DND-41 (cell line): ENCODE data around the gene ZFPM1.

ENCODE experiments used
- ATAC-seq: fragments of 200-7000 bp; cut with Tn5 transposase; 3 replicates; pipeline ENCODE4 v1.9.1; 2021; ENCODE audit warnings: low read depth; ENCODE audit not compliant: insufficient read depth
- DNase-seq: peaks from one replicate; pipeline ENCODE4 v3.0.0-alpha.2; 2020
- H2AFZ ChIP-seq: 2 replicates; pipeline ENCODE4 v1.6.0; 2012; ENCODE audit warnings: low read depth, low read length
- H3K27ac ChIP-seq: 2 replicates; pipeline ENCODE4 v1.5.1; 2012; ENCODE audit warnings: low read length, inconsistent platforms
- H3K27me3 ChIP-seq: fragments of 200-600 bp; sonication (generic); 2 replicates; pipeline ENCODE4 v1.6.0; 2012; ENCODE audit warnings: low read length, mild to moderate bottlenecking, inconsistent platforms; ENCODE audit not compliant: insufficient read depth, poor library complexity
- H3K36me3 ChIP-seq: 2 replicates; pipeline ENCODE4 v1.5.1; 2012; ENCODE audit warnings: low read length, inconsistent platforms; ENCODE audit not compliant: insufficient read depth
- H3K4me1 ChIP-seq: 2 replicates; pipeline ENCODE4 v1.5.1; 2012; ENCODE audit warnings: mild to moderate bottlenecking, low read length; ENCODE audit not compliant: insufficient read depth
- H3K4me2 ChIP-seq: 2 replicates; pipeline ENCODE4 v1.6.0; 2012; ENCODE audit warnings: mild to moderate bottlenecking, moderate library complexity, low read length, inconsistent platforms; ENCODE audit not compliant: insufficient read depth
- H3K4me3 ChIP-seq, 2 experiments: fragments of 200-600 bp in 1 of 2; shearing (Covaris generic) in 1 of 2; 2 replicates each; pipeline ENCODE4 v1.5.1; 2012 to 2016; ENCODE audit warnings: inconsistent platforms in 2 of 2, low read length in 2 of 2, mild to moderate bottlenecking in 2 of 2, low read depth in 1 of 2, moderate library complexity in 1 of 2
- H3K79me2 ChIP-seq: 2 replicates; pipeline ENCODE4 v1.6.0; 2012; ENCODE audit warnings: low read length, inconsistent platforms; ENCODE audit not compliant: insufficient read depth
- H3K9ac ChIP-seq: 2 replicates; pipeline ENCODE4 v1.6.0; 2012; ENCODE audit warnings: low read depth, mild to moderate bottlenecking, inconsistent platforms, low read length, moderate library complexity
- H3K9me3 ChIP-seq: 2 replicates; pipeline ENCODE4 v1.5.1; 2012; ENCODE audit warnings: low read length, moderate library complexity, mild to moderate bottlenecking, inconsistent platforms; ENCODE audit not compliant: insufficient read depth, severe bottlenecking
- H4K20me1 ChIP-seq: 2 replicates; pipeline ENCODE4 v1.6.0; 2012; ENCODE audit warnings: low read length; ENCODE audit not compliant: insufficient read depth
- EZH2 ChIP-seq: IDR thresholded peaks from 3 replicates; pipeline ENCODE4 v1.6.1; 2012; ENCODE audit warnings: borderline replicate concordance, low read depth, mild to moderate bottlenecking, moderate library complexity, low read length, inconsistent platforms; ENCODE audit not compliant: severe bottlenecking
- TF ChIP-seq, protein P1 (sequence below): IDR thresholded peaks from 2 replicates; pipeline ENCODE4 v1.5.1; 2012; ENCODE audit warnings: borderline replicate concordance, low read length, moderate library complexity, mild to moderate bottlenecking; ENCODE audit not compliant: poor library complexity, severe bottlenecking; ENCODE audit errors: extremely low read depth

The ZFPM1 gene

DNA sequence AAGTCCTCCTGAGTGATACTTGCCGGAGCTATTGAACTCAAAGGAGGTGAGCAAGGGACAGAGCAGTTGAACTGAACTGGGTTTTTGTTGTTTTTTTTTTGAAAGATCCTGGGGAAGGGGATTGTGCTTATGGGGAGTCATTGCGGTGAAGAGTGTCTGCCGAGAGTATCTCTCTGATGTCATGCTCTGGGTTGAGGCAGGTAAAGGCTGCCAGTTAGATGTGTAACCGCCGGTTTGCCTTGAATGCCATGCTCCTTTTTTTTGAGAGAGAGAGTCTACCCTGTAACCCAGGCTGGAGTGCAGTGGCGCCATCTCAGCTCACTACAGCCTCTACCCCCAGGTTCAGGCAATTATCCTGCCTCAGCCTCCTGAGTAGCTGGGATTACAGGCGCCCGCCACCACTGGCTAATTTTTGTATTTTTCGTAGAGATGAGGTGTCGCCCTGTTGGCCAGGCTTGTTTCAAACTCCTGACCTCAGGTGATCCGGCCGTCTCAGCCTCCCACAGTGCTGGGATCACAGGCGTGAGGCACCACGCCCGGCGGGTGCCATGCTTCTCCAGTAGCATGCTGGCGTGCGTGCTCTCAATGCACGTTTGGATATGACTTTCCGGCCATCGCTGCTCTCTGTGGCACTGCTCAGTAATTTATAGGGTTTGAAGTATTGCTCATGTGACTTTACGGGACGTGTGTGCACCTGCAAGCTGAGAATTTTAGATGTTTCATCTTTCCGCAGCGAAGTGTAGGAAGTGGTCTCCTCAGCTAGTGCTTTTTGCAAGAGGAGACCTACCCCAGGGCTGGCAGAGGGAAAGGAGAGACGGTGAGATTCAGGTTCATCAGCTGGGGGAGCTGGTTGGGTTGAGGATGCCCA lies 125.6 kb downstream of the ZFPM1 start:
- Histone ChIP-seq H3K27ac (no peak overlapping the region), H3K4me2 (no peak overlapping the region), H3K27me3 (no peaks in the 10 kb centered on the region), H3K9ac (no peak overlapping the region), H3K79me2 (peaks cover 97% of the 10 kb centered on the region), H3K4me3 (no peak overlapping the region), H3K36me3 (peaks cover 89% of the 10 kb centered on the region), H3K4me1 (peaks cover 3% of the 10 kb centered on the region; the same call in 1 of the 2 replicates), H4K20me1 (peaks cover 90% of the 10 kb centered on the region), H3K9me3 (no peaks in the 10 kb centered on the region), H2AFZ (no peak overlapping the region)
- no peak for TF ChIP-seq EZH2
- TF ChIP-seq, protein P1, sequence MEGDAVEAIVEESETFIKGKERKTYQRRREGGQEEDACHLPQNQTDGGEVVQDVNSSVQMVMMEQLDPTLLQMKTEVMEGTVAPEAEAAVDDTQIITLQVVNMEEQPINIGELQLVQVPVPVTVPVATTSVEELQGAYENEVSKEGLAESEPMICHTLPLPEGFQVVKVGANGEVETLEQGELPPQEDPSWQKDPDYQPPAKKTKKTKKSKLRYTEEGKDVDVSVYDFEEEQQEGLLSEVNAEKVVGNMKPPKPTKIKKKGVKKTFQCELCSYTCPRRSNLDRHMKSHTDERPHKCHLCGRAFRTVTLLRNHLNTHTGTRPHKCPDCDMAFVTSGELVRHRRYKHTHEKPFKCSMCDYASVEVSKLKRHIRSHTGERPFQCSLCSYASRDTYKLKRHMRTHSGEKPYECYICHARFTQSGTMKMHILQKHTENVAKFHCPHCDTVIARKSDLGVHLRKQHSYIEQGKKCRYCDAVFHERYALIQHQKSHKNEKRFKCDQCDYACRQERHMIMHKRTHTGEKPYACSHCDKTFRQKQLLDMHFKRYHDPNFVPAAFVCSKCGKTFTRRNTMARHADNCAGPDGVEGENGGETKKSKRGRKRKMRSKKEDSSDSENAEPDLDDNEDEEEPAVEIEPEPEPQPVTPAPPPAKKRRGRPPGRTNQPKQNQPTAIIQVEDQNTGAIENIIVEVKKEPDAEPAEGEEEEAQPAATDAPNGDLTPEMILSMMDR: no peak
- ATAC-seq (no peak), DNase-seq (no peak)

DNA sequence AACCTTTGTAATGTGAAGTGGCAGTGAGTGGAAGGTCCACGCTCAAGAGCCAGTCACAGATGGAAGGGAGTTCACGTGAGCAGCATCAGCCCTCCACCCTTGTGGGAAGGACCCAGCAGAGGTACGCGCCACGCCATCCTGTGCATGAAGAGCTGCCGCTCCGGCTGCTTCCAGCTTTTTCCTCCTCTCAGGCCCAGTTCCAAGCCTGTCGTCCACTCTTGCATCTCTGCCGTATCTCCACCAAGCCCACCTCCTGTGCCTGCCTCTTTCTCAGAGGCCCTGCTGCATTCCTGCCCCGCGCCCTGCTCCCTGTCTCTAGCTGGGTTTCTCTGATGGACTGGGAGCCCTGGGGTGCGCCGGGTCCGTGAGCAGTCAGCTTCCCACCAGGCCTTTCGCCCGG lies 127.3 kb downstream of the ZFPM1 start:
- H2AFZ ChIP-seq: no peak overlapping the region
- H3K79me2 ChIP-seq: peaks cover 94% of the 10 kb centered on the region
- no peak overlapping the region for H3K9ac ChIP-seq
- H4K20me1 ChIP-seq: peaks cover 89% of the 10 kb centered on the region
- H3K4me1 ChIP-seq: 0 out of 2 replicates have a peak, but pooled peaks cover 3% of the 10 kb centered on the region
- TF ChIP-seq, protein P1: no peak
- no peak for TF ChIP-seq EZH2
- peaks cover 92% of the 10 kb centered on the region for H3K36me3 ChIP-seq
- H3K4me2 ChIP-seq: no peak overlapping the region
- ATAC-seq: no peak
- DNase-seq: no peak
- no peaks in the 10 kb centered on the region for H3K27me3 ChIP-seq
- no peak overlapping the region for H3K4me3 ChIP-seq
- no peaks in the 10 kb centered on the region for H3K9me3 ChIP-seq
- no peak overlapping the region for H3K27ac ChIP-seq

DNA sequence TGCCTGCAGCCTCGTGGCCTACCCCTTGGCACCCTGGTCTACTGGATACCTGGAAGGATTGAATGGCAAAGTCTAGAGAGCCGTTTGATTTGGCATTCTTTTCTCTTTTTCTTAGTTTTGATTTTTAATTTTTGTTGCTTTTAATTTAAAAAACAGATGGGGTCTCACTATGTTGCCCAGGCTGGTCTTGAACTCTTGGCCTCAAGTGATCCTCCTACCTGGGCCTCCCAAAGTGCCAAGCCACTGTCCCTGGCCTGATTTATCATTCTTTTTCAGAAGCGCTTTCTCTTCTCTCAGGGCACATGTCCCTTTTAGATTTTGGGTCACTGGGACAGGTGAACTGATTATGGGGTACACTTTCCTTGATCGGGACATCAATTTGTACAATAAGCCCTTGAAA lies 128.0 kb downstream of the ZFPM1 start:
- Histone ChIP-seq H3K27ac (no peak overlapping the region), H3K4me2 (no peak overlapping the region), H3K4me3 (no peak overlapping the region), H4K20me1 (peaks cover 91% of the 10 kb centered on the region), H3K9me3 (no peaks in the 10 kb centered on the region), H2AFZ (no peak overlapping the region), H3K79me2 (peaks cover 95% of the 10 kb centered on the region), H3K9ac (no peak overlapping the region), H3K4me1 (0 out of 2 replicates have a peak, but pooled peaks cover 3% of the 10 kb centered on the region), H3K27me3 (no peaks in the 10 kb centered on the region), H3K36me3 (peaks cover 93% of the 10 kb centered on the region)
- TF ChIP-seq, protein P1: no peak
- no peak for TF ChIP-seq EZH2
- DNase-seq (no peak), ATAC-seq (no peak)
